Chondrocyte (in vitro differentiated cells): ENCODE results near the gene LRBA. TPM values are rescaled to one million over a fixed set of nuclear protein-coding genes. Genes with fewer than 3 reads are reported as not detected.

Source experiments
- DNase-seq: peaks from one replicate; pipeline ENCODE4 v3.0.0; 2021; ENCODE audit warnings: mixed read lengths, low spot score
- H3K27ac Mint-ChIP-seq: one replicate; pipeline ENCODE4 v1.8.0; 2021; ENCODE audit warnings: mild to moderate bottlenecking, moderate library complexity, mixed read lengths; ENCODE audit not compliant: unreplicated experiment
- H3K27me3 Mint-ChIP-seq: 2 replicates; pipeline ENCODE4 v1.8.0; 2021; ENCODE audit warnings: low read depth, mixed read lengths
- H3K36me3 Mint-ChIP-seq: 2 replicates; pipeline ENCODE4 v1.8.0; 2021; ENCODE audit warnings: low read depth, mixed read lengths
- H3K4me1 Mint-ChIP-seq: 2 replicates; pipeline ENCODE4 v1.8.0; 2021; ENCODE audit warnings: low read depth, mild to moderate bottlenecking, mixed read lengths
- H3K4me3 Mint-ChIP-seq: one replicate; pipeline ENCODE4 v1.8.0; 2021; ENCODE audit warnings: mild to moderate bottlenecking, moderate library complexity, mixed read lengths; ENCODE audit not compliant: unreplicated experiment
- H3K9me3 Mint-ChIP-seq: 2 replicates; pipeline ENCODE4 v1.8.0; 2021; ENCODE audit warnings: low read depth, mixed read lengths
- CTCF ChIP-seq: fragments of 200-600 bp; sonication (generic); IDR thresholded peaks from 2 replicates; pipeline ENCODE4 v1.5.0; 2021; ENCODE audit warnings: antibody characterized with exemption, mild to moderate bottlenecking, moderate library complexity
- total RNA-seq: library from RNA; stranded (reverse); gene quantifications from 3 replicates; pipeline ENCODE4 v1.2.1, GENCODE V29; 2021

The LRBA gene
- total RNA-seq, 1 donor from 2014 or later = 19.7 TPM

DNA sequence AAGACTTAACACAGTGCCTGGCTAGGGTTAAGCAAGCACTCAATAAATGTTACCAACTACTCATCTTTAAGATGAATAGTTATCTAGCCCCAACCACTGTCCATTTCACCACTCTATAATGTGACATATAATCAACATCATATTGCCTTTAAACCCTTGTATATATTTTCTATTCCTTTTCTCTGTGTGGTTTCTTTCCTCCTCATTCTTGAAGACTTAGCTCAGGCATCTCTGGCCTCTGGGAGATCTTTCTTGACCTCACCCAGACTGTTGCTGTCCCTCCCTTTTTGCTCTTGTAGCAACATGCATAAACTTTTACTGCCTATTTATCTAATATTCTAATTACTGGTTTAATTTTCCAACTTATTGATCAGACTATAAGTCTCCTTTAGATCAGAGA is 683.0 kb downstream of the LRBA start:
- Mint-ChIP-seq H3K9me3 (no peaks in the 10 kb centered on the region), H3K4me3 (no peak overlapping the region), H3K27ac (no peak overlapping the region), H3K27me3 (no peaks in the 10 kb centered on the region), H3K36me3 (no peaks in the 10 kb centered on the region), H3K4me1 (no peaks in the 10 kb centered on the region)
- TF ChIP-seq CTCF = no peak
- DNase-seq = no peak

GRCh38 chr4:150329373-150329772 is 685.7 kb downstream of the LRBA start:
- no peak overlapping the region for H3K27ac Mint-ChIP-seq
- peaks cover 2% of the 10 kb centered on the region for H3K36me3 Mint-ChIP-seq
- H3K4me3 Mint-ChIP-seq = no peak overlapping the region
- H3K4me1 Mint-ChIP-seq = no peaks in the 10 kb centered on the region
- no peaks in the 10 kb centered on the region for H3K27me3 Mint-ChIP-seq
- no peaks in the 10 kb centered on the region for H3K9me3 Mint-ChIP-seq
- DNase-seq = no peak
- no peak for TF ChIP-seq CTCF

DNA sequence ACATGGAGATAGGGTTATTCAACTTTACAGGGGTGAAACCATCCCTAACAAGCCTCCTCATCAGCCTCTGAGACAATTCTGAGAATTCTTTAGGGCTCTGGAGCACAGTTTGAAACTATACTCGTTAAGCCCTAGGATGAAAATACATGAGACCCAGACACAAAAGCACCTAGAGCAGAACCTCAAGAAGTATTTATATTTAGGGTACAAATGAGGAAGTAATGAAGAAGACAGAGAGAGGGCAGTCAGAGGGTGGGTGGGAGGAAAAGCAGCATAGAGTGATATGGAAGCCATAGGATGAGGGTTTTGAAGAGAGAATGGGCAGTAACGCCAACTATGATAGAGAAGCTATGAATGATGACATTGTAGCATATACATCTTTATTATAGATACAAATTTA is 686.6 kb downstream of the LRBA start:
- H3K9me3 Mint-ChIP-seq = no peaks in the 10 kb centered on the region
- TF ChIP-seq CTCF = no peak
- peaks cover 2% of the 10 kb centered on the region for H3K36me3 Mint-ChIP-seq
- peaks cover 8% of the 10 kb centered on the region for H3K4me1 Mint-ChIP-seq
- no peak overlapping the region for H3K4me3 Mint-ChIP-seq
- no peak overlapping the region for H3K27ac Mint-ChIP-seq
- H3K27me3 Mint-ChIP-seq = no peaks in the 10 kb centered on the region
- DNase-seq = no peak

- peaks cover 2% of the 10 kb centered on the region for H3K36me3 Mint-ChIP-seq
- H3K27me3 Mint-ChIP-seq = no peaks in the 10 kb centered on the region
- DNase-seq = no peak
- TF ChIP-seq CTCF = no peak
- H3K4me3 Mint-ChIP-seq = no peak overlapping the region
- H3K27ac Mint-ChIP-seq = no peak overlapping the region
- no peaks in the 10 kb centered on the region for H3K9me3 Mint-ChIP-seq
- peaks cover 20% of the 10 kb centered on the region for H3K4me1 Mint-ChIP-seq
Observed at GRCh38 chr4:150327262-150327780, 687.8 kb downstream of the LRBA start.

GRCh38 chr4:150325872-150326271 is 689.2 kb downstream of the LRBA start:
- no peak overlapping the region for H3K4me3 Mint-ChIP-seq
- no peaks in the 10 kb centered on the region for H3K27me3 Mint-ChIP-seq
- no peak overlapping the region for H3K27ac Mint-ChIP-seq
- TF ChIP-seq CTCF = no peak
- peaks cover 2% of the 10 kb centered on the region for H3K36me3 Mint-ChIP-seq
- no peaks in the 10 kb centered on the region for H3K9me3 Mint-ChIP-seq
- DNase-seq = no peak
- peaks cover 22% of the 10 kb centered on the region for H3K4me1 Mint-ChIP-seq
